Measurements from ENCODE around the gene PAEP.

PAEP gene

DNA sequence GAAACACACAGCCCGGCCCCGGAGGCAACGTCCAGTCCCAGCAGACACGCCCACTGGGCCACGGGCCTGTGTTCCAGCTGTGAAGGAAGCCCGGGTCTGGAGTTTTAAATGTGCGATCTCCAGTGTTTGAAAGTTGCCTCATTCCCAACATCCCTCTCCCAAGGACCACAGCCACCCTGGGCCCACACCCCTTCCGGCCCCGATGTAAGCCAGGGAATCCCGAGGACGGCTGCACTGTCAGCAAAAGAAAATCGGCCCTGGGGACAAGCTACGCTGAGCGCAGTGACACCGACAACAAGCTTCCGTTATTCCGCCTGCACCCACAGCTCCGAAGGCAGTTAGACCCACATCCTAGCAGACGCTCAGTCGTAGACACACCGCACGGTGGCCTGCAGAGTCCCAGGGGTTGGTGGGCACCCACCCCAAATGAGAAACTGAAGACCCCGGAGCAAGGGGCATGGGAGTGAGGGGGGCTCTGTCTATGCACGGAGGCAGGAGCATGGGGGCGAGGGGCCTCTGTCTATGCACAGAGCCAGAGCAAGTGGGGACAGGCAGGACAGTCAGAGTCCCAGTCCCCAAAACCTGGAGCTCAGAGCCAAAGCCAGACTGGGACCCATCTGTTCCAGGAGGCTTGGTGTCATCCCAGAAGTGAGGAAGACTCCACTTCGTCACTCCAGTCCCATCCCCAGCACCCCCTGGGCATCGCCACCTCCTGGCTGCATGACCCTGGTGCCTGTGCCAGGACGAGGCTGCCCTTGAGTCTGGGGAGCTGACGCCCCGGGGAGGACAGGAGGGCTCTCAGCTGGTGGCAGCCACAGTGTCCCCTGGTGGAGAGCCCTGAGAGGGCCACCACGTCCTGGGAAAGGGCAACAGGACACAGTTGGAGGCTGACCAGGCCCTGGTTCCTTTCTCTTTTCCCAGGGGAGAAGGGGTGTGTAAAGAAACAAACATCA lies 54.4 kb downstream of the PAEP start:
- H3K4me3 ChIP-seq (ENCODE audit: low read length) = no peak overlapping the region
- DNase-seq (ENCODE audit: low read depth) = no peak
- TF ChIP-seq, protein P1, sequence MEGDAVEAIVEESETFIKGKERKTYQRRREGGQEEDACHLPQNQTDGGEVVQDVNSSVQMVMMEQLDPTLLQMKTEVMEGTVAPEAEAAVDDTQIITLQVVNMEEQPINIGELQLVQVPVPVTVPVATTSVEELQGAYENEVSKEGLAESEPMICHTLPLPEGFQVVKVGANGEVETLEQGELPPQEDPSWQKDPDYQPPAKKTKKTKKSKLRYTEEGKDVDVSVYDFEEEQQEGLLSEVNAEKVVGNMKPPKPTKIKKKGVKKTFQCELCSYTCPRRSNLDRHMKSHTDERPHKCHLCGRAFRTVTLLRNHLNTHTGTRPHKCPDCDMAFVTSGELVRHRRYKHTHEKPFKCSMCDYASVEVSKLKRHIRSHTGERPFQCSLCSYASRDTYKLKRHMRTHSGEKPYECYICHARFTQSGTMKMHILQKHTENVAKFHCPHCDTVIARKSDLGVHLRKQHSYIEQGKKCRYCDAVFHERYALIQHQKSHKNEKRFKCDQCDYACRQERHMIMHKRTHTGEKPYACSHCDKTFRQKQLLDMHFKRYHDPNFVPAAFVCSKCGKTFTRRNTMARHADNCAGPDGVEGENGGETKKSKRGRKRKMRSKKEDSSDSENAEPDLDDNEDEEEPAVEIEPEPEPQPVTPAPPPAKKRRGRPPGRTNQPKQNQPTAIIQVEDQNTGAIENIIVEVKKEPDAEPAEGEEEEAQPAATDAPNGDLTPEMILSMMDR (conservative IDR thresholded peaks at IDR 0.05; ENCODE audit: low read depth, low read length) = no peak
